Stimulated activated CD4-positive, alpha-beta T cell treated with anti-CD3 and anti-CD28 coated beads, Interleukin-4, amount 100 ng/mL, for 48 hours (primary cell): ENCODE results near the gene TOP3A.
"Not testable (repeated sequence)": the region's sequence is repeated elsewhere in the genome, so short reads cannot be mapped to it uniquely, and the experiment has no call there.

Experiments
- DNase-seq, 2 donors: peaks; one replicate each; pipeline ENCODE4 v3.0.0-alpha.2; 2020; ENCODE audit warnings: low read depth in 2 of 2

TOP3A gene

GRCh38 chr17:18314731-18315561 is at the start of gene TOP3A, which contains the start of gene SMCR8:
TOP3A (minus strand) TSS chr17:18314994; CDS start chr17:18314778, 216 bp downstream.
SMCR8 (plus strand) TSS chr17:18315293; CDS start chr17:18315790, 497 bp downstream.
- peak; percentile 97 to 98 for DNase-seq

GRCh38 chr17:18364166-18364565 is 49.4 kb upstream of the TOP3A start:
- DNase-seq = no peak

- peak; percentile 84 to 91 for DNase-seq
These were observed 48.6 kb upstream of the TOP3A start, which contains the start of gene SHMT1 for GRCh38 chr17:18363101-18364049. SHMT1 (minus strand) TSS chr17:18363550; CDS start chr17:18355981, 7,569 bp downstream.

GRCh38 chr17:18362698-18363100 is 47.9 kb upstream of the TOP3A start:
- DNase-seq = no peak

GRCh38 chr17:18361837-18362697 is 47.3 kb upstream of the TOP3A start:
- DNase-seq = no peak

GRCh38 chr17:18360518-18360917 is 45.7 kb upstream of the TOP3A start:
- DNase-seq = no peak

GRCh38 chr17:18356624-18357023 is 41.8 kb upstream of the TOP3A start:
- no peak for DNase-seq

GRCh38 chr17:18353541-18353940 is 38.7 kb upstream of the TOP3A start:
- DNase-seq = no peak

- no peak for DNase-seq
These were observed 29.2 kb upstream of the TOP3A start for GRCh38 chr17:18344021-18344420.

GRCh38 chr17:18339933-18340332 is 25.1 kb upstream of the TOP3A start:
- DNase-seq = no peak

GRCh38 chr17:18338158-18338557 is 23.4 kb upstream of the TOP3A start:
- not testable (repeated sequence) for DNase-seq

GRCh38 chr17:18332909-18333489 is 18.2 kb upstream of the TOP3A start:
- no peak for DNase-seq

- DNase-seq = no peak
These were observed 17.1 kb upstream of the TOP3A start for GRCh38 chr17:18331879-18332278.

- no peak for DNase-seq
These were observed 13.9 kb upstream of the TOP3A start for GRCh38 chr17:18328643-18329204.

GRCh38 chr17:18327556-18327955 is 12.8 kb upstream of the TOP3A start:
- no peak for DNase-seq

GRCh38 chr17:18327093-18327492 is 12.3 kb upstream of the TOP3A start:
- DNase-seq = no peak

GRCh38 chr17:18326572-18326971 is 11.8 kb upstream of the TOP3A start:
- DNase-seq = no peak

GRCh38 chr17:18326039-18326438 is 11.2 kb upstream of the TOP3A start:
- no peak for DNase-seq

GRCh38 chr17:18324140-18325050 is 9.6 kb upstream of the TOP3A start:
- no peak for DNase-seq
